Activated naive CD4-positive, alpha-beta T cell (primary cell): Measurements from ENCODE around the gene SH3GL3.

Experiments used
- DNase-seq, 4 experiments: peaks; one replicate each; lab custom pipeline; 2025; lab: John Stamatoyannopoulos, UW

SH3GL3 gene

GRCh38 chr15:83462953-83463433 is 15.9 kb downstream of the SH3GL3 start:
- no peak for DNase-seq

- DNase-seq: no peak
Measured at GRCh38 chr15:83470887-83471286, 23.7 kb downstream of the SH3GL3 start.

GRCh38 chr15:83471307-83471866 is 24.2 kb downstream of the SH3GL3 start:
- no peak for DNase-seq

- DNase-seq: no peak
Measured at GRCh38 chr15:83472151-83472550, 25.0 kb downstream of the SH3GL3 start.

- no peak for DNase-seq
Measured at GRCh38 chr15:83472797-83473196, 25.7 kb downstream of the SH3GL3 start.

GRCh38 chr15:83474578-83474977 is 27.4 kb downstream of the SH3GL3 start:
- no peak for DNase-seq

GRCh38 chr15:83475551-83475950 is 28.4 kb downstream of the SH3GL3 start:
- no peak for DNase-seq

- DNase-seq: no peak
Measured at GRCh38 chr15:83476066-83476465, 28.9 kb downstream of the SH3GL3 start.

- DNase-seq: no peak
Measured at GRCh38 chr15:83476708-83477107, 29.6 kb downstream of the SH3GL3 start.

- DNase-seq: no peak
Measured at GRCh38 chr15:83477172-83477807, 30.1 kb downstream of the SH3GL3 start.

GRCh38 chr15:83477808-83478537 is 30.8 kb downstream of the SH3GL3 start:
- DNase-seq: no peak

- DNase-seq: no peak
Measured at GRCh38 chr15:83483612-83484011, 36.5 kb downstream of the SH3GL3 start.

GRCh38 chr15:83484636-83485035 is 37.5 kb downstream of the SH3GL3 start:
- DNase-seq: no peak

- DNase-seq: no peak
Measured at GRCh38 chr15:83486363-83486762, 39.2 kb downstream of the SH3GL3 start.

GRCh38 chr15:83487519-83487918 is 40.4 kb downstream of the SH3GL3 start:
- DNase-seq: no peak

GRCh38 chr15:83489690-83490089 is 42.5 kb downstream of the SH3GL3 start:
- no peak for DNase-seq

- DNase-seq: no peak
Measured at GRCh38 chr15:83491486-83491885, 44.3 kb downstream of the SH3GL3 start.

- no peak for DNase-seq
Measured at GRCh38 chr15:83496766-83497165, 49.6 kb downstream of the SH3GL3 start.

- no peak for DNase-seq
Measured at GRCh38 chr15:83498374-83498773, 51.2 kb downstream of the SH3GL3 start.

- no peak for DNase-seq
Measured at GRCh38 chr15:83498801-83499200, 51.7 kb downstream of the SH3GL3 start.

- DNase-seq: no peak
Measured at GRCh38 chr15:83499476-83499875, 52.3 kb downstream of the SH3GL3 start.

GRCh38 chr15:83503595-83504364 is 56.6 kb downstream of the SH3GL3 start:
- DNase-seq: no peak

- no peak for DNase-seq
Measured at GRCh38 chr15:83504365-83504764, 57.2 kb downstream of the SH3GL3 start.
